ENCODE measurements around the gene SORL1.
"Not testable (repeated sequence)": the region's sequence is repeated elsewhere in the genome, so short reads cannot be mapped to it uniquely, and the experiment has no call there.

Gene SORL1

DNA sequence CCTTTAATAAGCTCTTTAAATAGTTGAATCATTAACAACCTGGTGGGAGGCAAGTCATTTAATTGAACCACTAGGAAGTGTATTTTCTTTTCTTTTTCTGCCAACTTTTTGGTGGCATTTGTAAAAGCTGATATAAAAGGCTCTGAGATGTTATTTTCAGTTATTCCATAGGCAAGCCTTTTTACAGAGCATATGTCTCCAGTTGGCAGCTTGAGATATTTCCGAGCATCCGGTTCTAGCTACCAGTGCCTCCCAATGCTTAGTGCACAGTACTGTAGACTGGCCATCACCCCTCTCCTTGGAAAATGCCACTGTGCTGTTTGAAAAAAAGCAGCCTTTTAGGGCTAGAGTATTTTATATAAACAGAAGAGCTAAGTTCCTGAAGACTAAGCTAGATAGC is 179.3 kb downstream of the SORL1 start:
- Histone ChIP-seq H3K4me3 (ENCODE audit: low read depth, low read length) (no peak overlapping the region), H3K36me3 (ENCODE audit: insufficient read depth, low read length) (no peaks in the 10 kb centered on the region), H3K27ac (ENCODE audit: low read depth, low read length) (no peak overlapping the region), H3K4me1 (ENCODE audit: control insufficient read depth, insufficient read depth, low read length, unreplicated experiment) (peaks cover 39% of the 10 kb centered on the region), H3K79me2 (ENCODE audit: control insufficient read depth, insufficient read depth, low read length, unreplicated experiment) (no peaks in the 10 kb centered on the region), H3K27me3 (ENCODE audit: insufficient read depth, low read length) (no peaks in the 10 kb centered on the region), H2AFZ (ENCODE audit: low read length, unreplicated experiment) (no peak overlapping the region)

- H3K27me3 ChIP-seq (ENCODE audit: insufficient read depth, low read length) = no peaks in the 10 kb centered on the region
- peaks cover 34% of the 10 kb centered on the region for H3K4me1 ChIP-seq (ENCODE audit: control insufficient read depth, insufficient read depth, low read length, unreplicated experiment)
- H3K36me3 ChIP-seq (ENCODE audit: insufficient read depth, low read length) = no peaks in the 10 kb centered on the region
- peak overlapping the region; percentile 70 for H3K4me3 ChIP-seq (ENCODE audit: low read depth, low read length)
- H2AFZ ChIP-seq (ENCODE audit: low read length, unreplicated experiment) = no peak overlapping the region
- H3K79me2 ChIP-seq (ENCODE audit: control insufficient read depth, insufficient read depth, low read length, unreplicated experiment) = no peaks in the 10 kb centered on the region
- peak overlapping the region; percentile 75 for H3K27ac ChIP-seq (ENCODE audit: low read depth, low read length)
Measured at GRCh38 chr11:121634273-121634672, 182.2 kb downstream of the SORL1 start.

- Histone ChIP-seq H3K27ac (ENCODE audit: low read depth, low read length) (peak overlapping the region; percentile 75), H3K36me3 (ENCODE audit: insufficient read depth, low read length) (no peaks in the 10 kb centered on the region), H3K79me2 (ENCODE audit: control insufficient read depth, insufficient read depth, low read length, unreplicated experiment) (no peaks in the 10 kb centered on the region), H3K27me3 (ENCODE audit: insufficient read depth, low read length) (no peaks in the 10 kb centered on the region), H2AFZ (ENCODE audit: low read length, unreplicated experiment) (peak overlapping the region; percentile 84), H3K4me1 (ENCODE audit: control insufficient read depth, insufficient read depth, low read length, unreplicated experiment) (peaks cover 30% of the 10 kb centered on the region), H3K4me3 (ENCODE audit: low read depth, low read length) (peak overlapping the region; percentile 70)
Measured at GRCh38 chr11:121634889-121635288, 182.8 kb downstream of the SORL1 start.

DNA sequence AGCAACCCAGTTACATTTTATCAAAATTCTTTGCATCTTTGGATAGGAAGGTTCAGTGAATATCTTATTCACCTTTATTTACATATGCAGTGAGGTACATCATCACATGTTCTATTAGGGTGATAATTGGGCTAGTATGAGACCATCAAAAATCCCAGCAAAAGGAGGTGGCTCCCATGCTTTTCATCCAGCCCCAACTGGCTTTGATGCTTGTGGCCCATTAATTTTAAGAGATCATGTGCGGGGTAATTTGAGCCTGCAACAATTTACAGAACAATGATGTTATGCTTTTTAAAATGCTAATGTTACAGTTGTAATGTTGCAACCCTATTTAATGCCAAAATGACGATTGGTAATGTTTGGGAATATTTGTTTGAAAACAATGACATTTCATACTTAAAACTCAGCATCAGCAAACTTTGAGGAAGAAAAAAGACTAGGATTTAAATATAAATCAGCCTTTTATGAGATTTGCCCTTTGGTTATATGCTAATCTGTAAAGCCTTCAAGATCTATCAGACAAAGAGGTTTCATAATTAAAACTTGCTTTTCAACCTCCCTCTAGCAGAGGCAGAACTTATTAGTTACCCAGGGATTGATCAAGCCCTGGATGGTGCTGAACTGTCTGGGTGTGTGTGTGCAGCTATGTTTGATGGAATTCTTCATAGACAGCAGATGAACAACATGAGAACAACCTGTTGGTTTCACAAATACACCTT is 184.1 kb downstream of the SORL1 start:
- H3K4me3 ChIP-seq (ENCODE audit: low read depth, low read length) = peak overlapping the region; percentile 25; the same call in 1 of the 2 replicates
- H3K4me1 ChIP-seq (ENCODE audit: control insufficient read depth, insufficient read depth, low read length, unreplicated experiment) = peaks cover 19% of the 10 kb centered on the region
- H2AFZ ChIP-seq (ENCODE audit: low read length, unreplicated experiment) = no peak overlapping the region
- H3K36me3 ChIP-seq (ENCODE audit: insufficient read depth, low read length) = no peaks in the 10 kb centered on the region
- H3K79me2 ChIP-seq (ENCODE audit: control insufficient read depth, insufficient read depth, low read length, unreplicated experiment) = no peaks in the 10 kb centered on the region
- H3K27ac ChIP-seq (ENCODE audit: low read depth, low read length) = no peak overlapping the region
- H3K27me3 ChIP-seq (ENCODE audit: insufficient read depth, low read length) = no peaks in the 10 kb centered on the region

DNA sequence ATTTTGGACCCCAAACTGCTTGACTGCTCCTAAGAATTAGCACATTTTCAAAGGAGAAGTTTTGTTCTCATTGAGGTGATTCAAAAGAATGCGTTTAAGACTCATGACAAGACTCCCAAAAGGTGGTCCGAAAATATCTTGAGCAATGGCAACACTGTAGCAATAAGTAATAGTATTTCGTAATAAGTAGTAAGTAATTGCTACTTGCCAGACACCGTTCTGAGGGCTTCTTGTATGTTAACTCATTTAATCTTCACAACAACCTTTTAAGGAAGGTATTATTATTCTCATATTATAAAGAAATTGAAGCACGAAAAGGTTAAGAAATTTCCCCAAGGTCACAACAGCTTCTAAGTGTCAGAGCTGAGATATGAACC is 184.7 kb downstream of the SORL1 start:
- Histone ChIP-seq H3K36me3 (ENCODE audit: insufficient read depth, low read length) (no peaks in the 10 kb centered on the region), H3K4me1 (ENCODE audit: control insufficient read depth, insufficient read depth, low read length, unreplicated experiment) (peaks cover 19% of the 10 kb centered on the region), H2AFZ (ENCODE audit: low read length, unreplicated experiment) (no peak overlapping the region), H3K79me2 (ENCODE audit: control insufficient read depth, insufficient read depth, low read length, unreplicated experiment) (no peaks in the 10 kb centered on the region), H3K27me3 (ENCODE audit: insufficient read depth, low read length) (no peaks in the 10 kb centered on the region), H3K27ac (ENCODE audit: low read depth, low read length) (no peak overlapping the region), H3K4me3 (ENCODE audit: low read depth, low read length) (no peak overlapping the region)

- not testable (repeated sequence) for H3K27me3 ChIP-seq (ENCODE audit: insufficient read depth, low read length); H2AFZ ChIP-seq (ENCODE audit: low read length, unreplicated experiment); H3K79me2 ChIP-seq (ENCODE audit: control insufficient read depth, insufficient read depth, low read length, unreplicated experiment); H3K27ac ChIP-seq (ENCODE audit: low read depth, low read length); H3K4me3 ChIP-seq (ENCODE audit: low read depth, low read length); H3K36me3 ChIP-seq (ENCODE audit: insufficient read depth, low read length)
- peaks cover 19% of the 10 kb centered on the region for H3K4me1 ChIP-seq (ENCODE audit: control insufficient read depth, insufficient read depth, low read length, unreplicated experiment)
Measured at GRCh38 chr11:121637587-121637986, 185.5 kb downstream of the SORL1 start.

GRCh38 chr11:121643479-121644186 is 191.5 kb downstream of the SORL1 start:
- H3K36me3 ChIP-seq (ENCODE audit: insufficient read depth, low read length) = no peaks in the 10 kb centered on the region
- no peaks in the 10 kb centered on the region for H3K79me2 ChIP-seq (ENCODE audit: control insufficient read depth, insufficient read depth, low read length, unreplicated experiment)
- no peaks in the 10 kb centered on the region for H3K4me1 ChIP-seq (ENCODE audit: control insufficient read depth, insufficient read depth, low read length, unreplicated experiment)
- H2AFZ ChIP-seq (ENCODE audit: low read length, unreplicated experiment) = no peak overlapping the region
- H3K4me3 ChIP-seq (ENCODE audit: low read depth, low read length) = no peak overlapping the region
- H3K27me3 ChIP-seq (ENCODE audit: insufficient read depth, low read length) = no peaks in the 10 kb centered on the region
- no peak overlapping the region for H3K27ac ChIP-seq (ENCODE audit: low read depth, low read length)

DNA sequence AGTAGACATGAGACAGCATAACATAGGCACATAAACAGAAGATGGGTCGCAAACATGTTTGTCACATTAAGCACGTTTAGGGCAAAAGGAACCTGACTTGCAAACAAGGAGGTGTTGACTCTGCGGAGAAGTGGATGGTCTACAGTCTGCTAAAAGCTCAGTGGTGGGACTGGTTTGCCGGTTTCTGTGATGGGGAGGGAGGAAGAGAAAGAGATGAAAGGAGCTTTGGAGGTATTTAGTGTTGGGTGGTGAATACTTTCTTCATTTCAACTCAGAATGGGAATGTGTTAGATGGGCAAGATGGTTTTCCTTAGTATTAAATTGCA is 192.0 kb downstream of the SORL1 start:
- H3K4me3 ChIP-seq (ENCODE audit: low read depth, low read length) = no peak overlapping the region
- H3K27ac ChIP-seq (ENCODE audit: low read depth, low read length) = no peak overlapping the region
- no peaks in the 10 kb centered on the region for H3K27me3 ChIP-seq (ENCODE audit: insufficient read depth, low read length)
- no peaks in the 10 kb centered on the region for H3K79me2 ChIP-seq (ENCODE audit: control insufficient read depth, insufficient read depth, low read length, unreplicated experiment)
- H3K36me3 ChIP-seq (ENCODE audit: insufficient read depth, low read length) = no peaks in the 10 kb centered on the region
- H2AFZ ChIP-seq (ENCODE audit: low read length, unreplicated experiment) = no peak overlapping the region
- H3K4me1 ChIP-seq (ENCODE audit: control insufficient read depth, insufficient read depth, low read length, unreplicated experiment) = no peaks in the 10 kb centered on the region

GRCh38 chr11:121645001-121645400 is 192.9 kb downstream of the SORL1 start:
- Histone ChIP-seq H2AFZ (ENCODE audit: low read length, unreplicated experiment) (no peak overlapping the region), H3K27me3 (ENCODE audit: insufficient read depth, low read length) (no peaks in the 10 kb centered on the region), H3K4me1 (ENCODE audit: control insufficient read depth, insufficient read depth, low read length, unreplicated experiment) (no peaks in the 10 kb centered on the region), H3K27ac (ENCODE audit: low read depth, low read length) (no peak overlapping the region), H3K36me3 (ENCODE audit: insufficient read depth, low read length) (no peaks in the 10 kb centered on the region), H3K79me2 (ENCODE audit: control insufficient read depth, insufficient read depth, low read length, unreplicated experiment) (no peaks in the 10 kb centered on the region), H3K4me3 (ENCODE audit: low read depth, low read length) (no peak overlapping the region)

DNA sequence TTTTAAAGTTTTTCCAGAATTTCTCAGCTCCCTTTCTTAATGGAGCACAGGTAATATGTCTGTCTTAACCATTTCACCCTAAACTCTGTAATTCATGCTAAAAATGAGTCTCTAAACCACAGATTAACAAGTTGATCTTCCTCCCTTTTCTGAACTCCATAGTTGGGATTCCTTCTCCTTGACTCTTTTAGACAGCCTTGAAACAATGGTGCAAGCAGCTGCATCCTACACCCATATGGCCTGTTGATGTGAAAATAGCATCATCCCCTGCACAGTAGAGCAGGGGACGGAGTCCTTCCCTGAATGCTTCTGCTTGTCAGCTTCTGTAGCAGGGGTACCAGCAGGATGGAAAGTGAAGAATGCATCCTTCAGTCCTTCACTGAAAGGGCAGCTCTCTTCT is 193.5 kb downstream of the SORL1 start:
- Histone ChIP-seq H3K4me3 (ENCODE audit: low read depth, low read length) (no peak overlapping the region), H2AFZ (ENCODE audit: low read length, unreplicated experiment) (no peak overlapping the region), H3K4me1 (ENCODE audit: control insufficient read depth, insufficient read depth, low read length, unreplicated experiment) (no peaks in the 10 kb centered on the region), H3K27me3 (ENCODE audit: insufficient read depth, low read length) (no peaks in the 10 kb centered on the region), H3K79me2 (ENCODE audit: control insufficient read depth, insufficient read depth, low read length, unreplicated experiment) (no peaks in the 10 kb centered on the region), H3K36me3 (ENCODE audit: insufficient read depth, low read length) (no peaks in the 10 kb centered on the region), H3K27ac (ENCODE audit: low read depth, low read length) (no peak overlapping the region)

- Histone ChIP-seq H3K4me3 (ENCODE audit: low read depth, low read length) (no peak overlapping the region), H3K79me2 (ENCODE audit: control insufficient read depth, insufficient read depth, low read length, unreplicated experiment) (no peaks in the 10 kb centered on the region), H3K27me3 (ENCODE audit: insufficient read depth, low read length) (no peaks in the 10 kb centered on the region), H3K36me3 (ENCODE audit: insufficient read depth, low read length) (no peaks in the 10 kb centered on the region), H2AFZ (ENCODE audit: low read length, unreplicated experiment) (no peak overlapping the region), H3K27ac (ENCODE audit: low read depth, low read length) (no peak overlapping the region), H3K4me1 (ENCODE audit: control insufficient read depth, insufficient read depth, low read length, unreplicated experiment) (no peaks in the 10 kb centered on the region)
Measured at GRCh38 chr11:121648306-121648705, 196.2 kb downstream of the SORL1 start.
